ENCODE data around the gene OR10V1. TPM values are rescaled to one million over a fixed set of nuclear protein-coding genes. Genes with fewer than 3 reads are reported as not detected.

The OR10V1 gene
- total and polyA plus RNA-seq, 9 of the 15 experiments (the other 6 are each of a cell fraction or from before 2014, with no cell fraction given) = not detected

GRCh38 chr11:59753650-59754493, 40.2 kb upstream of the OR10V1 start (continued):
- TF ChIP-seq PRDM10 (IDR thresholded peaks at IDR 0.05; ENCODE audit: partially characterized antibody) = peak; percentile 19
- TF ChIP-seq LARP7 (IDR thresholded peaks at IDR 0.05) = peak; percentile 78; the same call in 1 of the 2 replicates
- peak; percentile 85 for TF ChIP-seq CTBP1 (IDR thresholded peaks at IDR 0.05; ENCODE audit: borderline replicate concordance)
- TF ChIP-seq MTA1 (IDR thresholded peaks at IDR 0.05; ENCODE audit: borderline replicate concordance) = 0 out of 2 replicates have a peak, but pooled peaks have one; percentile 46
- 0 out of 2 replicates have a peak, but pooled peaks have one; percentile 86 for TF ChIP-seq KDM2B (CRISPR knock-in tag; IDR thresholded peaks at IDR 0.05)
- peak; percentile 83 for TF ChIP-seq HNRNPL (IDR thresholded peaks at IDR 0.05; ENCODE audit: low read depth, low read length)
- peak; percentile 61 for TF ChIP-seq MGA (IDR thresholded peaks at IDR 0.05)
- TF ChIP-seq XRCC5 (IDR thresholded peaks at IDR 0.05; ENCODE audit: low read depth, low read length) = peak; percentile 90
- peak; percentile 14 to 32; a peak in 1 of 4 replicates for TF ChIP-seq MNT (conservative IDR thresholded peaks at IDR 0.05)
- no peak for TF ChIP-seq XRCC3 (IDR thresholded peaks at IDR 0.05)
